Medulla oblongata (tissue), 1 donor: ENCODE results near the gene CBARP.

Experiments
- DNase-seq: peaks from one replicate; pipeline ENCODE4 v3.0.0-alpha.2; 2015; ENCODE audit errors: extremely low spot score

Gene CBARP

DNA sequence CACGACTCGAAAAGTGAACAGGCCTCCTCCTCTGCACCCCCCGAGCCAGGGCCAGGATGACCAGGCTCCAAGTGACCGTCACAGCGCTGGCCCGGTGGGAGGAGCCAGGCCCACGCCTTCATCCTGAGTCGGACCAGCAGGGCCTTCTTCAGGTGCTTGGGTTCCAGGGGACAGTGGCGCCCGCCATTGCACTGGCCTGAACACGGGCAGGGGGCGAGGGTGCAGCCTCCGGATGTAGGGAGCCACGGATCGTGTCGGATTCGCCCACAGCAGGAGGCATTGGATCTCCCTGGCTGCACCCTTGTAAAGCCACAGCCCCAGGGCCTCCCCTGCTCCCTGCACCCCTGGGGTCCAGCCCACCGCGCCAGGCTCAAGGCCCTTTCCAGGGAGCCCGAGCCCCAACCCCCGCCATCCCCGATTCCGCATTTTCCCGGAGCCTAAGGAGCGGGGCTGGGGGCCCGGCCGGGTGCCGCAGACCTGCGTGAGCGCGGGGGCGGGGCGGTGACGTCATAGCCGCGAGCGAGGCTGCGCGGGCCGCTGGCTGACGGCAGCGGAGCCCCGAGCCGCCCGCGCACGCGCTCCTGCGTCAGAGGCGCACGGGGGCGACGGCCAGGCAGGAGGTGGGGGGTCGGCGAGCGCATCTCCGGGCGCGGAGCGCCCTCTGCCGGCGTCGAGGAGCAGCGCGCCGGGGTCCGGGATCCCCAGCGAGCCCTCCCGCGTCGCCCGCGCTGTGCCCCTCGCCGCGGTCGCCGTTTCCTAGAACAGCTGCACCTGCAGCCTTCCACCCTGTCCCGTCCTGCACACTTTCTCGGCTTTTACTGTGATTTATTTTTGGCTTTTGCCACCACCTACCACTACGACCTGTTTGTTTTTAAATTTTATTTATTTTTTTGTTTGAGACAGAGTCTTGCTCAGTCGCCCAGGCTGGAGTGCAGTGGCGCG lies 2.3 kb upstream of the CBARP start:
- peak; percentile 92 for DNase-seq

DNA sequence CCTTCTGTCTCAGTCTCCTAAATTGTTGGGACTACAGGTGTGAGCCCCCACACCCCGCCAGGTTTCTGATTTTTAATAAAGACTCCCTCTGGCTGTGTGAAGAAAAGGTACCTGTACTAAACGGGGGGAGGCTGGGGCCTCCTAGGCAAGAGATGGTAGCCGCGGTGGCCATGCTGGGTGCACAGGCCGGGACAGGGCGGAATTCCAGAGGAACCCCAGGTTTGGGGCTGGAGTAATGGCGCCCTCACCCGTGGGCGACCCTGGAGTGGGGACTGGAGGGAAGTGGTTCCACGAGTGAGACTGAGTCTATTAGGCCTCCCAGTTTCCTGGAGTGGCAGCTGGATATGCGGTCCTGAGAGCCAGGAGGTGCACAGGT lies 1.6 kb upstream of the CBARP start:
- no peak for DNase-seq

DNA sequence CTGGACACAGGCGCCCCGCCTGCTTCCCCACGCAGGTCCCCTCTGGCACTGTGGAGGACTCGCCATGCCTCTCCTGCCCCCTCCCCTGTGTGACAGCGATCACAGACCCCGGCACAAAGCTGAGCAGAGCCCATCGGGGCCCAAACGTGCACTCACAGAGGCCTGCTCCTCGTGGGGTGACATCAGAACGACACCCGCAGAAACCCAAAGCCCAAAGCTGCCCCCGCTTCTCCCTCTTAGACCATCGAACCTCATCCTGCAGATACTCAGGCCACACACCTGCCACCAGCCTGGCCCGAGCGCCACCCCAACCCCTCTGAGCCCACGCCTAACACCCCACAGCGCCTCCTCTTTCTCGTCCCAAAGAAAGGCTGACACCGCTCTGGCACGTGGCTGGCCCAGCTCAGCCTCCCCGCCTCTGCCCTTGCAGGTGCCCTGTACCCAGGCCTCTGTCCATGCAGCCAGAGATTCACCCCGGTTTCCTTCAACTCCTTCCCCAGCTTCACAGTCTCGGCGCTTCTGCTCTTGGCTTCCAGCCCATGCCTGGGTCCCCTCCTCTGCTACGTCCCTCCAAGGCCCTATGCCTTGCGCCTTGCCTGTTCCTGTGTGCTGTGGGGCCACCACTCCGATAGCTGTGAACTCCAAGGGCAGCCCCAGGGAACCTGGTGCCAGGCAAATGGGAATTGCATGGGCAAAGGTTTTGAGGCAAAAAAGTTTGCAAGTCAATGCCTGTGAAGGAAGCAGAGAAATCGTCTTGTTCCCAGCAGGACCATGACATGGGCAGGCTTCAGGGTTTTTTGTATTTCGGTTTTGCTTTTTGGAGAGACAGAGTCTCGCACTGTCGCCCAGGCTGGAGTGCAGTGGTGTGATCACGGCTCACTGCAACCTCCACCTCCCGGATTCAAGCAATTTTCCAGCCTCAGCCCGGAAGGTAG lies 831 bp upstream of the CBARP start:
- DNase-seq = no peak

DNA sequence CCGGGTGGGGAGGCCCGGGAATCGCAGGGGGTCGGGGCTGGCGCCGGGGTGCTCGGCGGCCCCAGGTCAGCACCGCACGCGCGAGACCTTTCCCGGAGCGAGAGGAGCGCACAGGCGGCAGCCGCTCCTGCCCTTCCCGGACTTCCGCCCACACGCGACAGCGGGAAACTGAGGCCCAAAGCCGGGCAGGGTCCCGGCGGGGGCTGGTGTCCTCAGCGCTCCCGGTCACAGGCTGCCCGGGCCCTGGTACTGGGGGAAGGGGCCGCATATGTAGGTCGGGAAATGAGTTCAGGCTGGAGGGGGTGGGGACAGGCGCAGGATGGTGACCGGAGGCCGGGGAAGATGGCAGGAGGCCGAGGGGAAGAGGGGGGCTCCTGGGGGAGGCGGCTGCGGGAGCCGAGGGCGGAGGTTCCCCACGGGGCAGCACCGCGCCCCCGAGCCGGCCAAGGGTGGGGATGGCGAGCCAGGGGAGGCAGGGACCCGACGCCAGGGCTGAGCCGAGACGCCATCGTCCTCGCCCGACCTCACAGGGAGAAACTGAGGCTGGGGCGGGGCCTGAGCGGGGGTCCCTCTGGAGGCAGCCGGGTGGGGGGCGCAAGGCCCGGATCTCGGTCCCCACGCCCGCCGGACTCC lies 662 bp downstream of the CBARP start:
- no peak for DNase-seq

DNA sequence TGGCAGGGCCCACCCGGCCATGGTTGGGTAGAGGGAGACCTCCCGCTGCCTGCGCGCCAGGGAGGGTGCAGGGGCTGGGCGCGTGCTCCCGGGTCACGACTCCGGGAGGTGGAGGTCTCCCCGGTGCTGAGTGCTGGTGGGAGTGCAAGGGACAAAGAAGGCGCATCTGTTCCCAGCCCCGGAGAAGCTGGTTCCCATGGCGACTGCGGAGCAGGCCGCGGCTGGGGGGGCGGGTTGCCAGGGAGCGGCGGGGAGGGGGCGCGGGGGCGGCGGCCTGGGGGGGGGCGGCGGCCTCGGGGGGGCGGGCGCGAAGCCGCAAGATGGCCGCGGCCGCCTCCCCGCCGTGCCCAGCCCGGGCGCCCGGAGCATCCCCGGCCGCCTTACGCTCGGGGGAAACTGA lies 1.2 kb downstream of the CBARP start:
- DNase-seq = no peak

DNA sequence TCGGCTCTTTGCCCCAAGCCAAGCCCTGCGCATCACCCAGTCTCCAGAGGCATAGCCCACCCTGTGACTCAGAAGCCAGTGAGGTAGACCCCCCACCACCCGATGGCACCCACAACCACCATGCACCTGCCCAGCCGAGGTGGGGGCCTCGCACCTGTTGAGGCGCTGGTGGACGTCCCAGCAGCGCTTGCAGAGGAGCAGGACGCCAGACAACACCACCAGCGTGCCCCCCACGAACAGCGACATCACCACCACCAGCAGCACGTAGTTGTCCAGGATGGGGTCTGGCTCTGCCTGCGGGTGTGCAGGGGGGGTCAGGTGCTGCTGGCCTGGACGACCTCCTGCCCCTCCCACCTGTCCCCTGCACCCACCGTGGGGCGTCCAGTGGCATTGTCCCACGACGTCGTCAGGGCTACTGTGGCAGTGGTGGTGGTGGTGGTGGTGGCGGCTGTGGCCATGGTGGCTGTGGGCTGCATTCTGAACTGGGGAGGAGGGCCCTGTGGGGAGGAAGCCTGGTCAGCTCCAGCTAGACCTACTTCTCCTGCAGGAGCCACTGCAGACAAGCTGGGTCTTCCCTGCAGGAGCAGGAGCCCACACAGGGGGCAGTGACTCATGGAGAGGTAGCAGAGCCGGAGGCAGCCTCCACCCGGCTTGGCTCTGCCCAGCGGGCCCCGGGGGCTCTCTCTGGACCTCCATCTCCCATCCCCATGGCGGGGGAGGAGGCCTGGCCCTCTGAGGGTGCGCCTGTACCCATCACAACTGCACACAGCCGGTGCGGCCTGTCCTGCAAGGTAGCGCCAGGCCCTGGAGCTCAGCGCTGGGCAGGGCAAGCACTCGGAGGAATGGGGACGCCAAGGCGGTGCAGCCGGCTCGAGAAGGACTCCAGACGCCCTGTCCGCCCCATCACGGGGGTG lies 1.9 kb downstream of the CBARP start:
- DNase-seq = no peak

DNA sequence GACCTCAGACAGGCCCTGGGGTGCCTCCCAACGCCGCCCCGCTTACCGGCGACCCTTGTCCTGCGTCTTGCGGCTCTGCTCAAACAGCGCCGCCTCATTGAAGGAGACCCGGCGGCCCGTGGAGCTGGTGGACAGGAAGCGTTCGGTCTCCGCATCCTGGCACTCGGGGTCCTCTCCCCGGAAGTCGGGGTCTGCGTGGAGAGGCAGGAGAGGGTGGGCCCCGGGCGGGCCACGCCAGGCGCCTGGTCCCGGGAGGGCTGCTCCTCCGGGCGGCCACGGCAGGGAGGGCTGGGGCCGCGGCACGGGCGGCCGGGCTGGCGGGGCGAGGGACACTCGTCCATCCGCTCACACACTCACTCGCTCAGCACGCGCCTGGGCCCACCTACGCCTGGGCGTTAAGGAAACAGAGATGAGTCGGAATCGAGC lies 2.8 kb downstream of the CBARP start:
- DNase-seq = no peak

DNA sequence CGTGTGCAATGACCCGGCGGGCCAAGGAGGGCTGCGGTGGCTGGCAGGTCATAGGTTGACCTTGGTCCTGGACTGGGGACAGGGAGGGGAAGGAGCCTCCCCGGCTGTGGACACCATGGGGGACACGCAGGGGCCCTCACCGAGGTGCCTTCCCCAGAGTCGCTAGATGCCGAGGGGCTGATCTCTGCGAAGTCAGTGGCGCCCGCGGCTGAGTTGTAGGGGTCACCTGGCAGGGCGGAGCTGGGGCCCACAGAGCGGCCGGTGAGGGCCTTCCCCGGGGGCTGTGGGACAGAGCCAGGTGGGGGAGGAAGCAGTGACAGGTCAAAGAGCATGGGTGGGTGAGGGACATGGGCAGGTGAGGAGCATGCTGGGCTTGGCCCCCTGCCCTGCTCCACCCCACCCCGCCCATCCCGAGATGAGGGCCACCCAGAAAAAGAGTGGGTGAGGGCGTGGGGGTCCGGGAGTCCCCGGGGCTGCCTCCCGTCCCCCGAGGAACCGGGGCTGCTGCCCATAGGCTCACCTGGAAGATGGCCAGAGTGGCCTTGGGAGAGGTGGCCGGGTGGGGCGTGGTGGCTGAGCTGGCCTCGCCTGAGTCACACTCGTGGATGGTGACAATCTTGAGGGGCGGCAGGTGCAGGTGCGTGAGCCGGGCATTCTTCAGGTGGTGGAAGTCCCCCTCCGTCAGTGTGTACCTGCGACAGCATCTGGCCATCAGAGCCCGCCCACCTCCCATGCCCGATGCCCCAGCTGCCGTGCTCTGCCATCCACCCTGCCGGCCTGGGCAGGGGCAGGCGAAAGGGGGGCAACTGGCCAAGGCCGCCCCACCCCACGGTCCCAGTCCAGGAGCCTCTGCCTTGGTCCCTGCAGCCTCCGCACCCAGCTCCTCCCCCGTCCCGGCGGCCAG lies 3.5 kb downstream of the CBARP start:
- no peak for DNase-seq

DNA sequence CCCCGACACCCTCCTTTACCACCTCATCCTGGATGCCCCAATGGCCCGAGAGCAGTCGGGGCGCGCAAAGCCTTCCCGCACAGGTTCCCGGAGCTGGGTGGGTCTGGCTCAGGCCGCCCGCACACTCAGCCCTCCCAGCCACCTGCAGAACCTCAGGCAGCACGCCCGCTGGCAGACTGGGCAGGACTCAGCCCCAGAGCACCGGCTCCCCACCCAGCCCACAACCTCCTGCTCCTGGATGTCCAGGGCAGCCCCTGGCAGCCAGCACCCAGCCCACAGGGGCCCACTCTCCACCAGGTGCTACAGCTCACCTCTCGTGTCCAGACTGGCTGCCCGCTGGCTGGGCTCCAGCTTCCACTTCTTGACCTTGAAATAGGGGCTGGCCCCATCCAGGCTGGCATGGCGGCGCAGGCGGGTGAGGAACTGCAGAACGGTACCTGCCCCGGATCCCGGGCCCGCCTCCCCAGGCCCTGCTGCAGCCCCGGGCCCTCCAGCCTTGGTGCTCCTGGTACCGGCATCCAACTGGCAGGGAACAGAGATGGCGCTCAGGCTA lies 4.6 kb downstream of the CBARP start:
- DNase-seq = no peak

DNA sequence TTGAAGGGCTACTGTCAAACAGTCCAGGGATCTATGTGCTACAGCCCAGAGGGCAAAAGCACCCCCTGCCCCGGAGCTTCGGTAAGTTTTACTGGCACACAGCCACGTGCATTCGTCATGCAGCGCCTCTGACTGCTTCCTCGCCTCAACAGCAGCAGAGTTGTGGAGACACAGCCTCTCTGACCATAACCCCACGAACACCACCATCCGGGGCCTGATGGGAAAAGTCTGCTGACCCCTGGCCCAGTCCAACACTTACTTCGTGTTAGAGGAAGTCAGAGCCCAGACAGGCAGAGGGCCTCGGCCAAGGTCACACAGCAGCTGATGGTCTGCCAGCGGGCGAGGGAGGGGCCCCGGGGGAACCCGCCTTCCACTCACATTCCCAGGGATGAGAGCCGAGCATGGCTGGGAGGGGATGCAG lies 5.1 kb downstream of the CBARP start:
- no peak for DNase-seq

DNA sequence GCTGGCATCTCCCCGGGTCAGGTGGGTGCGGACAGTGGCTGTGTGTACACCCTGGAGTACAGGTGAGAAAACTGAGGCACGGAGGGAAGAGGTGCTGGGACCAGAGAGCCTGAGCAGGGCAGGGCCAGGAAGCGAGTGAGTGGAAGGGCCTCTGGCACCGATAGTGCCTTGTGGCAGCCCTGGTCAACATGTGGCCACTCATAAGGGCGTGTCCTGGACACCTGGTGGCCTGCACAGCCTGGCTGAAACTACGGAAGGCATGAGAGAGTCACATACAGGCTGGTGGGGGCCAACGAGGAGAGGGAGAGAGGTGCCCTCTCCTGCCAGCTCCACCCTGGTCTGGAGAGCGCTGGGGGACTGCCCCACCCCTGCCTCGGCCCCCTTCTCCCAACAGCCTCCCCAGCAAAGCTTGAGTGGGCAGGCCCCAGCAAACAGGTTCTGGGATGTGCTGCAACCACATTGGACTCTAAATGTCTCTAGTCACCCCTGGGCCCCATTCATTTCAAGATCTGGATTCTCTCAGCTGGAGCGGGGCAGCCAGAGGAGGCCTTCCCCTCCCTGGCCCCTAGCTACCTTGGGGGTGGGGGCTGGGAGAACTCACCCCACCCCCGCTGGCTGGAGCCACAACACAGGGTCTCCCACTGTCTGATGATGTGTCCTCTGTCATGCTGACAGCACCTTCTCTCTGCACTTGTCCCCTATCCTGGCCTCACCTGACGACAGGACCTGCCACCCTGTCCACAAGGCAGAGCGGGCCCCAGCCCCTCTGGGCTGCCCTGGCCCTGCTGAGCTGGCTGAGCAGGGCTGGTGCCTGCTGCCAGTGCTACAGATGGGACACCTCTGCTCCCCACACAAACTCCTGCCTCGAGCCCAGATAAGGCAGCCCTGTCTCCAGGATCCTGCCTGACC lies 5.8 kb downstream of the CBARP start:
- DNase-seq = no peak

DNA sequence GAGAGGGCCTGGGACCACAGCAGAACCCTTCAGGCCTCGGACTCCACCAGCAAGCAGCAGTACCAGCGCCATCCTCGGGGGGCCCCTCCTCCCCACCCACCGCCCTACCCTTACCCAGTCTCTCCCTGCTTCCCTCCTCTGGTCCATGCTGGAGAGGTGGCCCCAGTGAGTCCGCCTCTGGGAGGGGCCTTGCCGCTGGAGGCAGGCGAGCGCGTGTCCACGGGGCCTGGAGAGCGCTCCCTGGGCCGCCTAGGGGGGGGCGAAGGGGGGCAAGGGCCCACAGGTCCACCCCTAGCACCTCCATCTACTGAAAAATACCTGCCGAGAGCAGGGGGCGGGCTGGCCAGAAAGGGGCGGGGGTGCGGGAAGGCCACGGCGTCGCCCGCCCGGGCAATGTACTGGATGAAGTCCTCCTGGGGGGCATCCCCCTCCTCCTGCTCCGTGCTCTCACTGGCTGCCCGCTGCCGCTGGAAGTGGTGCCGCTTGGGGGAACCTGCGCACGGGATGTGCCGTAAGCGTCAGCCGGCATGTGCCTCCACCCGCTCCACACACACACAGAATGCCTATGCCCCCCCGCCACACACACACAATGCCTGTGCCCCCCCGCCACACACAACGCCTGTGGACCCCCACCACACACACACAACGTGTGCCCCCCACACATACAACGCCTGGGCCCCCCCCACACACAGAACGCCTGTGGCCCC lies 6.9 kb downstream of the CBARP start:
- no peak for DNase-seq

DNA sequence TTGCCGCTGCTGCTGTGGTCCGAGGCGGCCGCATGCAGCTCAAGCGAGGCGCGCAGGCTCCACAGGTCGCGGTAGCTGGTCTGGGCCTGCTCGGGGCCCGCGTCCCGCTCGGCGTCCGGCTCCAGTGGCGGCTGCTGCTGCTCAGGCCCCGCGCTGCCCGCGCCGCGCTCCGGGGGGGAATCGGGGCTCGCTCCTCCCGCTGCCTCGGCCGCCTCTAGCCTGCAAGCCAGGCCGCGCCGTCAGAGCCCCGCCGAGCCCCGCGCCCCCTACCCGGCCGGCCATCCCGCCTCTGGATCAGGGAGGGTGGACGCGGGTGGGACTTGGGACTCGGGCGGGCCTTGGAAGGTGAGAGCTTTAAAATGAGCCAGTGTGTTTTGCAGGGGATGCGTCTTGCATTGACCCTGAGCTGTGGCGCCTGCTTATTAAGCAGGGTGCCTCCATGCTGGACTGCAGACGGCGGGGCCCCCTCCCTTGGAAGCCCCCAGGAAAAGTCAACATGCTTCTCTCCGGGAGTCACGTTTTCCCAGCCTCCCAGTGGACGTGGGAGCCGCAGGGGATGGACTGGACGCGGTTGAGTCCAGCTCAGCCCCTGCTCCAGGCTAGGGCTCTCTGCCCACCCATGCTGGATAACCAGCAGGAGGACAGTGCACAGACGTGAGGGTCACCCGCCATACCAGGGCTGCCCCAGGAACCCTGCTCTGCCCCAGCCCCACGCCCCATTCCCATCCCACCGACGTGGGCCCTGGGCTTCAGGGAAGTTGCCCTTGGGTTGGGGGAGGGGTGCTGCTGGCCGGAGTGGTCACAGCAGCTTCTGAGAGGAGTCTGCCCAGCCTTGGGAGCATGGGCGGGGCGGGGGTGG lies 7.7 kb downstream of the CBARP start:
- DNase-seq = no peak

DNA sequence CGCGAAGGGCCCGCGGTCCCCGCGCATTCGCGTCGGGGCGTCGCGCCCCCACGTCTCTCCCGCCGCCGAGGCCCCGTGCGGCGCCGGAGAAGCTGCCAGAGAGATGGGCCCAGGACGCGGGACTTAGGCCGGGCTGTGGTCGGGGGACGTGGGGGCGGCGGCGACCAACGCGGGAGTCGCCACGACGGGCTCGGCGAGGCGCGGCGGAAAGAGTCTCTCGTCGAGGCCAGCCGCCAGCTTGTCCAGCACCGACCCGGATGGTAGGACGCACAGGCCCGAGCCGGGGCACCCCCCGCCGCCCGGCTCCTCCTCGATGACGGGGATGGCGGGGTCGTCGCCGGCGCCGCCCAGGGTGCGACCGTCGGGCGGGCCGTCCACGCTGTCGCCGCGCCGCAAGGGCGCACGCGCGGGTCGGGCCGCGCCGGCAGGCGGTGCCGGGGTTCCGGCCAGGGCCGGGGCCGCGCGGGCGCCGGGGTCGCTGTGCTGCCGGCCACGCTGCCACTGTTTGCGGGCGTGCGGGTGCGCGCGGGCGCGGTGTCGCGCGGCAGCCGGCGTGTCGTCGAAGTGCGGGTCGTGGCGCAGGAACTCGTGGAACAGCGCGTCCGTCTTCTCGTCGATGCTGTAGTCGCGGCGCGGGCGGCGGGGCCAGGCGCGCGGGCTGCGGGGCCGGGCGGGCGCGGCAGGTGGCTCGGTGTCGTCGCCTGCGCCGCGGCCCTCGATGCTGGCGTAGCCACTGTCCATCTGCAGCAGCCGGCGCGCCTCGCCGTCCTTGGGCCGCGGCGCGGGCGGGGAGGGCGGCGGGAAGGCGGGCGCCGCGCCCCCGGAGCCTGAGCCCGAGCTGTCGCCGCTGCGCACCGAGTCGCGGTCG lies 8.5 kb downstream of the CBARP start:
- no peak for DNase-seq

DNA sequence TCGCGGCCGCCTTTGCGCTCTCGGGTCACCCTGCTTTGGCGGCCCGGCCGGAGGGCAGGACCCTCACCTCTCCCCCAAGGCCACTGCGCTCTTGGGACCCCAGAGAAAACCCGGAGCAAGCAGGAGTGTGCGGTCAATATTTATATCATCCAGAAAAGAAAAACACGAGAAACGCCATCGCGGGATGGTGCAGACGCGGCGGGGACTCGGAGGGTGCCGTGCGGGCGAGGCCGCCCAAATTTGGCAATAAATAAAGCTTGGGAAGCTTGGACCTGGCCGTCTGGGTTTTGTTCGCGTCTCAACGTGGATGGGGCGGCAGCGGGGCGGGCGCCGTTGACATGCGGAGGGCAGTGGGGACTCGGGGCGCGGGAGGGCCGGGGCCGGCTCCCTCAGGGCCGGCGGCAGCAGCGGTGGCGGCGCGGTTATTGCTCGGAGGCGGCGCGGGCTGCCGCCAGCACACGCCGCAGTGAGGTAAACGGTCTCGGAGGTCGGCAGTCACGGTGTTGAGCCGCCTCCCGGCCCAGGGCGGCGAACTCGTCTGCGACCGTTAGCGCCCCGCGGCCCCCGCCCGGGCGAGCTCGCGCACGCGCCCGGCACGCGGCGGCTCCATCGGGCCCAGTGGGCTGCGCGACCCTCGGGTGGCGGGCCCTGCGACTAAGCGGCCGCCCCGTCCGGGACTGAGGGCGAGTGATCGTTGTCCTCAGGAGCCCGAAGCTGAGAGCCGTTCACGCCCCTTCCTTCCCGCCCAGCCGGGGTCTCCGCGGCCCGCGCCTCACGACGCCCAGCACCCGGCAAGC lies 9.4 kb downstream of the CBARP start:
- DNase-seq = no peak
